Mesenteric fat pad (tissue), 1 donor: Measurements from ENCODE around the gene ASMT. TPM values are rescaled to one million over a fixed set of nuclear protein-coding genes. Genes with fewer than 3 reads are reported as not detected.
A peak's percentile ranks its signal among the peaks of the same experiment; 100 is the strongest.

Source experiments
- DNase-seq: peaks from one replicate; pipeline ENCODE4 v3.0.0-alpha.2; 2020; ENCODE audit warnings: low spot score
- long read RNA-seq: library from polyadenylated mRNA; unstranded; transcript quantifications from one replicate; pipeline ENCODE4 v2.0.0, GENCODE V29; 2020
- total RNA-seq: library from RNA; stranded (reverse); fragmentation: NEBNext Ultra II Directional; extraction: Animal tissue kit (Norgen Biotek cat#: 25700); gene quantifications from one replicate; pipeline ENCODE4 v1.2.1, GENCODE V29; 2021
- donor health status: DM: yes; HTN: yes; CAD: no.

ASMT gene, protein sequence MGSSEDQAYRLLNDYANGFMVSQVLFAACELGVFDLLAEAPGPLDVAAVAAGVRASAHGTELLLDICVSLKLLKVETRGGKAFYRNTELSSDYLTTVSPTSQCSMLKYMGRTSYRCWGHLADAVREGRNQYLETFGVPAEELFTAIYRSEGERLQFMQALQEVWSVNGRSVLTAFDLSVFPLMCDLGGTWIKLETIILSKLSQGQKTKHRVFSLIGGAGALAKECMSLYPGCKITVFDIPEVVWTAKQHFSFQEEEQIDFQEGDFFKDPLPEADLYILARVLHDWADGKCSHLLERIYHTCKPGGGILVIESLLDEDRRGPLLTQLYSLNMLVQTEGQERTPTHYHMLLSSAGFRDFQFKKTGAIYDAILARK
- total RNA-seq = not detected
- long read RNA-seq = 0 reads

- DNase-seq = no peak
These were observed at the start of gene ASMT for GRCh38 chrX:1614927-1615326. Gene ASMT (plus strand): TSS chrX:1615059. CDS start chrX:1615200, 141 bp downstream.

DNA sequence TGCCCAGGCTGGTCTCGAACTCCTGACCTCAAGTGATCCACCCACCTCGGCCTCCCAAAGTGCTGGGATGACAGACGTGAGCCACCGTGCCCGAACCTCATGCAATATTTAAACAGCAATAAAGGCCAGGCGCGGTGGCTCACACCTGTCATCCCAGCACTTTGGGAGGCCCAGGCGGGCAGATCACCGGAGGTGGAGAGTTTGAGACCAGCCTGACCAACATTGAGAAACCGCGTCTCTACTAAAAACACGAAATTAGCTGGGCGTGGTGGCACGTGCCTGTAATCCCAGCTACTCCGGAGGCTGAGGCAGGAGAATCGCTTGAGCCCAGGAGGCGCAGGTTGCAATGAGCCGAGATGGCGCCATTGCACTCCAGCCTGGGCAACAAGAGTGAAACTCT is 40.7 kb upstream of the ASMT start:
- peak; percentile 75 for DNase-seq

DNA sequence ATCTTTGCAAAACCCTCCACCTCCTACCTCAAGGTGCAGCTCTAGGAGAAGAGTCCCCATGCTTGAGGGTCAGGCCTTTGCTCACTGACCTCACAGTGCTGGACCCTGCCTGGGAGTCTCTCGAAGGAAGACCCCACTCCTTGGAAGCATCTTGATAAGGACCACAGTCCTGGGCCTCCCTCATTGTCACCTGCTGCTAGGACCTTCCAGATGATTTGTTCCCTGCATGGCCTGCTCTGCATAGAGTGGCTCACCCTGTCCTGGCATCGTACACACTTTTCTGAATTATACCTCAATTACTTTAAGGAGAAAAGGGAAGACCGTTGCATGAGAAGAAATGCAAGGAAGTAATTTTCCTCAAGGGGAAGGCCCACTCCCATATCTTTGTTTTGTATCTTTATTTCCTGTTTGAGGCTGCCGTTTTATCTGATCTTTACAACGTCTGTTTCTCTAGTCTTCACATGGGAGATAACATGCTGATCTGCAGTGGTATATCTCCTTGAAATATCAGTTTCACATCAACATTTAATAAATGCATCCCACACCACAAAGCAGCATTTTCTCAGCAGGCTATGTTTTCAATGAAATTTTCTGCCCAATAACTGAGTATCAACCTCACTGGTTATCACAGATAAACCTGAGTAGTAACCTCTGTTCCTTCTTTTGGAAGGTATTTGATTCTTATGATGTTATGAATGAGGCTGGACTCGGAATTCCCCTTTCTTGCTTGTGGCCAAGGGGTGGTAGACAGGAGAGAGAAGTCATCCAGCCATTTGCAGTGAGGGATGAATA is 38.5 kb upstream of the ASMT start:
- peak; percentile 26 for DNase-seq

DNA sequence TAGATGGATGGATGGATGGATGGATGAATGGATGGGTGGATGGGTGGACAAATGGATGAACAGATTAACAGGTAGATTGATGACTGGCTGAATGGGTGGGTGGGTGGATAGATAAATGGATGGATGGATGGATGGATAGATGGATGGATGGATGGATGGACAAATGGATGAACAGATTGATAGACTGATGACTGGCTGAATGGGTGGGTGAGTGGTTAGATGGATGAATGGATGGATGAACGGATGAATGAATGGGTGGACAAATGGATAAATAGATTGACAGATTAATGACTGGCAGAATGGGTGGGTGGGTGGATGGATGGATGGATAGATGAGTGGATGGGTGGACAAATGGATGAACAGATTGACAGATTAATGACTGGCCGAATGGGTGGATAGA is 37.0 kb upstream of the ASMT start:
- no peak for DNase-seq

DNA sequence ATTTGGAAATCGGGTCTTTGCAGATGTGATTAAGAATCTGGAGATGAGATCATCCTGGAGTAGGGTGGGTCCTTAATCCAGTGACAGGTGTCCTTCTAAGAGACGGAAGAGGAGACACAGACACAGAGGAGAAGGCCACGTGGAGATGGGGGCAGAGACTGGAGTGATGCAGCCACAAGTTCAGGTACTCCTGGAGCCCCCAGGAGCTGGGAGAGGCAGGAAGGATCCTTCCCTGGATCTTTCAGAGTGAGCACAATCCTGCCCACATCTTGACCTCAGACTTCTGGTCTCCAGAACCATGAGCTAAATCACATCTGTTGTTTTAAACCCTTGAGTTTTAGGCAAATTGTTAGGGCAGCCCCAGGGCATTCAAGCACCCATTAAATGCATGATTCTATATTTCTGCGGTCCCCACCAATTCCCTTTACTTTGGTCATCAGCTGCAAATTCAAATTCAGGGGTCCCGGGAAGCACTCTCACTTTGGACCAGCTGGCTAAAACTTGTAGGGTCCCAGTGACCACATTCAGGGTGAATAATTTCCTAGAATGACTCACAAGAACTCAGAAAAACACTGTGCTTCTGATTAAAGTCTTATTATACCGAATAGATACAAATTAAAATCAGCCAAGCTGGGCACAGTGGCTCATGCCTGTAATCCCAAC is 36.2 kb upstream of the ASMT start:
- peak; percentile 47 for DNase-seq

GRCh38 chrX:1581132-1581531 is 33.7 kb upstream of the ASMT start:
- peak; percentile 35 for DNase-seq

GRCh38 chrX:1582686-1583437 is 32.0 kb upstream of the ASMT start:
- DNase-seq = peak; percentile 47

- DNase-seq = peak; percentile 22
These were observed 30.4 kb upstream of the ASMT start for GRCh38 chrX:1584237-1585011.

DNA sequence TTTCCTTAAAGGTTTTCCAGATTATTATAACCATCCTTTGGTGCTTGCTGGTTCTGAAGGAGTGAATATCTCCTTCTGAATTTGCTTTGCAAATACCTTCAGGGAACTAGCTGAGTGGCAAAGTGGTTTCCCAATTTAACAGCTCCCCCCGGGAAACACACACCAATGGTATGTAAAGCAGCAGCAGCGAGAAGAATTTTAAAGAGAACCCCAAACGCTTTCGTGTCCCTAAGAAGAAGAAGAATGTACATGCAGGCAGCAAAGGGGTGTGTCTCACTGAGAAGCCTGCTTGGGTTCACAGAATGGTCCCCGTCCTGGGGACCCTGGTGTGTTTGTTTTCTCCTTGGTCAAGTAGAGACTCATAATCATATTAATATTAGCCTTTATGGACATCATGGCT is 27.7 kb upstream of the ASMT start:
- DNase-seq = no peak

- DNase-seq = peak; percentile 64
These were observed 25.3 kb upstream of the ASMT start for GRCh38 chrX:1589356-1590130.

DNA sequence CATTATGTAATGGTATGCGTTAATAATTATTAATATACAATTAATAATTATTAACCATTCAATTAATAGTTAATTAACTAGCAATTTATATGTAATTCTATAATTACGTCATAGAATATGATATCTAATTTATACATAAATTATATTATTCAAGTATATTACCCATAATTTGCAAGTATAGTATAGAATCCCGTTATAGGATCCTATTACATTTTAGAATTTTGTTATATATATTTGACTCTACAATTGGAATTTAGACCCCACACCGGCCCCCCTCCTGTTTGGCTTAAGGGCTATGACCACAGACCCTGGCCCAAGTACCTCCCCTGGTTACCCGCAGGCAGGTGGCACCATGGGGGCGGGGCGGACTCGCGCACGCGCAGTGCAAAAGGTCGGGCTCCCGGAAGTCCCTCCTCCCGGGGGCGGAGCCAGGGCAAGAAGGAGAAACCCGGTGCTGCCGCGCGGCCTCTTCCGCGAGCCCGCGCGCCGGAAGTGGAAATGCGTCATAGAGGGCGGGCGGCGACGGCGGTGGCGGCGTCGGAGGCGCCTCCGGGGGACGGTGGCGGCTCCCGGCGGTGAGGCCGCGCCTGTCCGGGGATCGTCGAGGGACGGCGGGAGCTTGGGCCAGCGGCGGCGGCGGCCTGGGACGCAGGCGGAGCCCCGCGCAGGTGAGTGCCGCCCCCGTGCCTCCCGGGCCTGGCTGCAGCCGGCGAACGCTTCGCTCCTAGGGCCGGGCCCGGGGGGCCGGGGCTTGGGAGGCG is 23.6 kb upstream of the ASMT start, which contains the start of gene AKAP17A:
TSS of gene AKAP17A (plus strand) at position 503 of the 761 bp plus-strand sequence. CDS start 1,859 bp downstream, outside the sequence.
- DNase-seq = peak; percentile 98

DNA sequence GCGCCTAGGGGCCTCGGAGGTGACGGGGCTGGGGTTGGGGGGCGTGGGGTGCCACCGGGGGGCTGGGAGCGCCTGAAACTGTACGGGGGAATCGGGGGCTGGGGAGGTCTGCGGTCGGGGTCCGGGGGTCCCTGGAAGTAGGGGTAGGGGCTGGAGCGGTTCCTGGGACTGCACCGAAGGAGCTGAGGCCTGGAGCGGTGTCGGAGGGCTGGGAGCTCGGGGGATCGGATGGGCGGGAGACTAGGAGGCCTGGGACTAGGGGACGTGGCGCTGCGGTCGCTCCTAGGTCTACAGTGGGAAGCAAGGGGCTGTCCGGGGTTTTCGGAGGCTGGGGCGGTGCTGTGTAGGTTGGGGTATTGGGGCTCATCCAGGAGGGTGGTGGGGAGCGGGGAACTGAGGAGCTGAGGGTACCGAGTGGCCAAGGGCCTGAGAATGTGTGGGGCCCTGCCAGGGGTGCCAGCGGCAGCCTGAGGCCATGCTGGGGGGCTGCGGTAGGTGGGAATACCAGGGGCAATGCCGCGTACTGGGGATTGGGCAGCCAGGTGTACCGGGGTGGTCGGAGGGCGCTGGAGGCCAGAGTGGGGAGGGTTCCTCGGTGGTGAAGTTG is 22.9 kb upstream of the ASMT start:
- peak; percentile 81 for DNase-seq

- DNase-seq = peak; percentile 87
These were observed 22.3 kb upstream of the ASMT start for GRCh38 chrX:1592470-1593142.

GRCh38 chrX:1593286-1594271 is 21.3 kb upstream of the ASMT start:
- DNase-seq = peak; percentile 89

- peak; percentile 62 for DNase-seq
These were observed 19.2 kb upstream of the ASMT start for GRCh38 chrX:1595711-1596060.

- DNase-seq = peak; percentile 84
These were observed 18.0 kb upstream of the ASMT start for GRCh38 chrX:1596676-1597344.
